ENCODE measurements around the gene TOGARAM1. TPM values are rescaled to one million over a fixed set of nuclear protein-coding genes. Genes with fewer than 3 reads are reported as not detected.

The TOGARAM1 gene
- total RNA-seq (2014; rRNA removed) (5.8 and 6.3 TPM in 2 replicates), Bru-seq, nascent RNA (percentile 81 among the genes with signal in this experiment), BruChase-seq, experiment 1, labeled RNA remaining after a 6-hour chase (percentile 73 among the genes with signal in this experiment), BruChase-seq, experiment 2, labeled RNA remaining after a 2-hour chase (percentile 82 among the genes with signal in this experiment)
- long read RNA-seq, full-length matches to known transcripts: 5 of 35 reads
- long read RNA-seq, partial matches to known transcripts: 23 of 35 reads
- long read RNA-seq, other reads (novel, unspliced or antisense): 7 of 35 reads

GRCh38 chr14:44961554-44962333, at the start of gene TOGARAM1, which contains the start of gene KLHL28:
TOGARAM1 (plus strand) TSS chr14:44962190; CDS start chr14:44962422, 232 bp downstream.
KLHL28 (minus strand) TSS chr14:44961947; CDS start chr14:44945928, 16,019 bp downstream.
- Histone ChIP-seq H3F3A (ENCODE audit: low read length, unreplicated experiment) (no peaks in the 10 kb centered on the region), H3K4me2 (ENCODE audit: low read length) (peak within 1 kb of the TSS; percentile 89), H3K27me3 (ENCODE audit: low read length) (no peaks in the 10 kb centered on the region), H3K9me2 (replicated peaks; ENCODE audit: low read length) (no peaks in the 10 kb centered on the region), H2AFZ (ENCODE audit: low read length) (peak within 1 kb of the TSS; percentile 90), H3K4me1 (ENCODE audit: insufficient read depth, low read length) (peaks cover 35% of the 10 kb centered on the region), H3K4me3 (ENCODE audit: low read length) (peak within 1 kb of the TSS; percentile 89), H3K79me2 (ENCODE audit: low read length) (peaks cover 92% of the 10 kb centered on the region), H3K9me3 (ENCODE audit: low read length) (no peaks in the 10 kb centered on the region), H3K36me3 (ENCODE audit: low read depth, low read length) (no peaks in the 10 kb centered on the region), H3K27ac (ENCODE audit: low read length) (peak within 1 kb of the TSS; percentile 62), H4K20me1 (ENCODE audit: low read length) (peaks cover 39% of the 10 kb centered on the region), H3K9ac (ENCODE audit: low read length) (peak within 1 kb of the TSS; percentile 80)
- TF ChIP-seq CTCF (conservative IDR thresholded peaks at IDR 0.05; ENCODE audit: low read depth, low read length): no peak
- no peak for TF ChIP-seq EZH2phosphoT487 (IDR thresholded peaks at IDR 0.05; ENCODE audit: borderline replicate concordance, low read length)
- TF ChIP-seq EZH2 (IDR thresholded peaks at IDR 0.05; ENCODE audit: low read length, unreplicated experiment): no peak
- BruUV-seq (replicated peaks): TSS peak; percentile 63
- POLR2A ChIA-PET (ENCODE audit: unreplicated experiment): interaction anchor here (0.5 to 1.0 kb wide), 8 partner anchors 20 to 291 kb away, joined by 3 to 11 read pairs (median 4); partner anchors contain the start of gene FKBP3
- intact Hi-C loops (cut with micrococcal nuclease): loop anchor here (1.0 to 5.0 kb wide), 6 partner anchors 49 to 291 kb away; partner anchors contain the start of genes FKBP3, MIS18BP1 and PRPF39
- CTCF ChIA-PET: interaction anchor here (0.6 kb wide), 2 partner anchors 30 to 216 kb away, joined by 3 read pairs; no protein-coding TSS in a partner anchor
- peak; percentile 100 for DNase-seq
- peak; percentile 85 for ATAC-seq

GRCh38 chr14:44914849-44915248, 47.1 kb upstream of the TOGARAM1 start:
- peak; percentile 12 for DNase-seq
- H3K4me3 ChIP-seq (ENCODE audit: low read length): no peak overlapping the region
- H3K9me2 ChIP-seq (replicated peaks; ENCODE audit: low read length): no peaks in the 10 kb centered on the region
- H3K79me2 ChIP-seq (ENCODE audit: low read length): no peaks in the 10 kb centered on the region
- no peak overlapping the region for H3K4me2 ChIP-seq (ENCODE audit: low read length)
- BruUV-seq (replicated peaks): no TSS peak
- ChIA-PET POLR2A (ENCODE audit: unreplicated experiment) (no interaction called here), CTCF (no interaction called here)
- H4K20me1 ChIP-seq (ENCODE audit: low read length): no peaks in the 10 kb centered on the region
- H3K27me3 ChIP-seq (ENCODE audit: low read length): no peaks in the 10 kb centered on the region
- no peak for ATAC-seq
- H3K9me3 ChIP-seq (ENCODE audit: low read length): no peaks in the 10 kb centered on the region
- H3F3A ChIP-seq (ENCODE audit: low read length, unreplicated experiment): no peaks in the 10 kb centered on the region
- H3K9ac ChIP-seq (ENCODE audit: low read length): no peak overlapping the region
- TF ChIP-seq EZH2phosphoT487 (IDR thresholded peaks at IDR 0.05; ENCODE audit: borderline replicate concordance, low read length) (no peak), EZH2 (IDR thresholded peaks at IDR 0.05; ENCODE audit: low read length, unreplicated experiment) (no peak), CTCF (conservative IDR thresholded peaks at IDR 0.05; ENCODE audit: low read depth, low read length) (no peak)
- intact Hi-C loops (cut with micrococcal nuclease): loop anchor here (5.0 kb wide), 1 partner anchor 337 kb away; the partner anchor contains the start of gene MIS18BP1
- H3K4me1 ChIP-seq (ENCODE audit: insufficient read depth, low read length): 0 out of 2 replicates have a peak, but pooled peaks cover 4% of the 10 kb centered on the region
- H3K27ac ChIP-seq (ENCODE audit: low read length): no peak overlapping the region
- H3K36me3 ChIP-seq (ENCODE audit: low read depth, low read length): no peaks in the 10 kb centered on the region
- H2AFZ ChIP-seq (ENCODE audit: low read length): peak overlapping the region; percentile 93; the same call in 1 of the 2 replicates

All from PC-3 (cell line).